Spleen (tissue), 13 donors: ENCODE results near the gene GPR78. TPM values are rescaled to one million over a fixed set of nuclear protein-coding genes. Genes with fewer than 3 reads are reported as not detected.

Source experiments
- DNase-seq: peaks from one replicate; pipeline ENCODE4 v3.0.0-alpha.2; 2020
- H3K27ac ChIP-seq, 8 donors: fragments of 200-600 bp; sonication (generic) in 7 of 8; 1 replicate in 4 of 8; 2 replicates in 4 of 8; pipeline versions ENCODE4 v1.5.0 to v1.8.0; 2016 to 2021; ENCODE audit warnings: inconsistent platforms in 4 of 8, mild to moderate bottlenecking in 4 of 8, moderate library complexity in 1 of 8
- H3K27me3 ChIP-seq, 7 donors: fragments of 200-600 bp; sonication (generic) in 6 of 7; replicated peaks in 1 of 7; 1 replicate in 4 of 7; 2 replicates in 3 of 7; pipeline versions ENCODE4 v1.5.0 to v1.8.0; 2016 to 2021; ENCODE audit warnings: inconsistent platforms in 3 of 7, mild to moderate bottlenecking in 1 of 7
- H3K36me3 ChIP-seq, 6 donors: fragments of 200-600 bp; sonication (generic) in 5 of 6; 1 replicate in 4 of 6; 2 replicates in 2 of 6; pipeline versions ENCODE4 v1.5.0 to v1.8.0; 2016 to 2021; ENCODE audit warnings: inconsistent platforms in 2 of 6
- H3K4me1 ChIP-seq, 6 donors: fragments of 200-600 bp; sonication (generic) in 5 of 6; 1 replicate in 3 of 6; 2 replicates in 3 of 6; pipeline versions ENCODE4 v1.5.0 to v1.8.0; 2016 to 2021; ENCODE audit warnings: inconsistent platforms in 3 of 6
- H3K4me3 ChIP-seq, 8 donors: fragments of 200-600 bp; sonication (generic) in 7 of 8; 1 replicate in 4 of 8; 2 replicates in 4 of 8; pipeline versions ENCODE4 v1.5.0 to v1.8.0; 2016 to 2021; ENCODE audit warnings: inconsistent platforms in 4 of 8, mild to moderate bottlenecking in 4 of 8, moderate library complexity in 2 of 8
- H3K9me3 ChIP-seq, 8 donors: fragments of 200-600 bp; sonication (generic) in 7 of 8; 1 replicate in 4 of 8; 2 replicates in 4 of 8; pipeline versions ENCODE4 v1.5.0 to v1.8.0; 2016 to 2021; ENCODE audit warnings: inconsistent platforms in 4 of 8
- POLR2A ChIP-seq, 3 donors: fragments of 450-650 bp; IDR thresholded peaks; one replicate each; pipeline ENCODE4 v1.5.1; 2017; ENCODE audit warnings: antibody characterized with exemption in 3 of 3, mild to moderate bottlenecking in 1 of 3
- POLR2AphosphoS5 ChIP-seq, 3 donors: sonication (generic); formaldehyde crosslinking; IDR thresholded peaks; one replicate each; pipeline ENCODE4 v1.5.1; 2017; ENCODE audit warnings: antibody characterized with exemption in 3 of 3
- WGBS, 5 donors: extraction: QIAGEN DNeasy Blood & Tissue Kit in 3 of 5; methylation state at CpG; one replicate each; pipeline versions ENCODE4 v1.1.5 to v1.1.7; 2013 to 2018; 5-methylcytosine and 5-hydroxymethylcytosine counted together
- intact Hi-C: fragments of 100-400 bp; cut with DNase I; formaldehyde crosslinking; loops from one replicate; pipeline ENCODE4 v1.15.0; 2023; ENCODE audit warnings: low total_unique reads
- long read RNA-seq, 2 donors: transcript quantifications; one replicate each; lab custom pipeline, GENCODE V29; 2026
- polyA plus RNA-seq, 3 donors: library from polyadenylated mRNA; stranded (reverse); fragments of 200-250 nt; gene quantifications; one replicate each; pipeline ENCODE4 v1.2.1, GENCODE V29; 2013
- total RNA-seq, 7 donors: library from RNA; depleted of rRNA in 3 of 7; stranded (reverse); fragments of >200 nt in 3 of 7; fragmentation: NEBNext Ultra II Directional in 4 of 7; extraction: Animal tissue kit (Norgen Biotek cat#: 25700) in 4 of 7; gene quantifications; one replicate each; pipeline versions ENCODE4 v1.1.0 to v1.2.1, GENCODE V29; 2016 to 2021
- TF ChIP-seq, protein P1 (sequence below), 11 experiments: fragments of 200-600 bp in 7 of 11; fragments of 450-650 bp in 4 of 11; sonication (generic) in 4 of 11; IDR thresholded peaks in 8 of 11; conservative IDR thresholded peaks in 3 of 11; 1 replicate in 7 of 11; 2 replicates in 4 of 11; pipeline versions ENCODE4 v1.4.0 to v1.8.0; 2016 to 2021; ENCODE audit warnings: antibody characterized with exemption in 11 of 11, inconsistent platforms in 4 of 11, mild to moderate bottlenecking in 1 of 11
- donor health status: healthy with polysubstance abuse.
- donor health status: DM: no; HTN: no; CAD: no; lungs with moderate emphysema.
- donor health status: DM: no; HTN: no; CAD: no.
- donor health status: Bipolar disorder and iron deficiency.
- donor health status: healthy.
- donor health status: DM: no; HTN: no; CAD: no.
- donor health status: DM: yes; HTN: yes; CAD: no.

The GPR78 gene, protein sequence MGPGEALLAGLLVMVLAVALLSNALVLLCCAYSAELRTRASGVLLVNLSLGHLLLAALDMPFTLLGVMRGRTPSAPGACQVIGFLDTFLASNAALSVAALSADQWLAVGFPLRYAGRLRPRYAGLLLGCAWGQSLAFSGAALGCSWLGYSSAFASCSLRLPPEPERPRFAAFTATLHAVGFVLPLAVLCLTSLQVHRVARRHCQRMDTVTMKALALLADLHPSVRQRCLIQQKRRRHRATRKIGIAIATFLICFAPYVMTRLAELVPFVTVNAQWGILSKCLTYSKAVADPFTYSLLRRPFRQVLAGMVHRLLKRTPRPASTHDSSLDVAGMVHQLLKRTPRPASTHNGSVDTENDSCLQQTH
- total RNA-seq (1 to 10 TPM in 1 of 7 donors, under 1 TPM in 3, not detected in 3; 0.07 to 1.5 (median 0.14) TPM), polyA plus RNA-seq (under 1 TPM in 1 of 3 donors, not detected in 2; 0.09 TPM)
- long read RNA-seq, donor 1 = 0 reads
- long read RNA-seq, donor 2 = 0 reads

DNA sequence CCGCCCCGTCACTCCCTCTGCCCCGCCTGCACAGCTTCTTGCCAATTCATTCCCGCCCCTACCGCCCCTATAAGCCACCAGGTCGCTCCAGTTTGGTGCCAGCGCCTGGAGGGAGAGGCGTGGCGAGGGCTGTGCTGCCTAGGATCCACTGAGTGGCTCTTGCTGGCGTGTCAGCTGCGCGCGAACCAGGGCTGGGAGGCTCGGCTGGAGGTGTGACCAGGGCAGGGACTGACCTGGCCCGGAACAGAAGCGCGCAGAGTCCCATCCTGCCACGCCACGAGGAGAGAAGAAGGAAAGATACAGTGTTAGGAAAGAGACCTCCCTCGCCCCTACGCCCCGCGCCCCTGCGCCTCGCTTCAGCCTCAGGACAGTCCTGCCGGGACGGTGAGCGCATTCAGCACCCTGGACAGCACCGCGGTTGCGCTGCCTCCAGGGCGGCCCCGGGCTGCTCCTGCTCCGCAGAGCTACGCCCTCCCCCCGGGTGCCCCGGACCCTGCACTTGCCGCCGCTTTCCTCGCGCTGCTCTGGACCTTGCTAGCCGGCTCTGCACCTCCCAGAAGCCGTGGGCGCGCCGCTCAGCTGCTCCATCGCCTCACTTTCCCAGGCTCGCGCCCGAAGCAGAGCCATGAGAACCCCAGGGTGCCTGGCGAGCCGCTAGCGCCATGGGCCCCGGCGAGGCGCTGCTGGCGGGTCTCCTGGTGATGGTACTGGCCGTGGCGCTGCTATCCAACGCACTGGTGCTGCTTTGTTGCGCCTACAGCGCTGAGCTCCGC is at the start of gene GPR78:
Gene GPR78, plus strand, starts transcription at position 72 of the 773 bp plus-strand sequence. Its CDS starts 591 bp downstream, at position 663.
- intact Hi-C loops = no loop called here
- peaks cover 0 to 10% (median 0%) of the 10 kb centered on the region in 8 donors for H3K9me3 ChIP-seq
- WGBS, 5 donors = 8 to 20% (median 10%) methylated on average over 9 to 63 of the region's 63 CpGs
- TF ChIP-seq, protein P1, sequence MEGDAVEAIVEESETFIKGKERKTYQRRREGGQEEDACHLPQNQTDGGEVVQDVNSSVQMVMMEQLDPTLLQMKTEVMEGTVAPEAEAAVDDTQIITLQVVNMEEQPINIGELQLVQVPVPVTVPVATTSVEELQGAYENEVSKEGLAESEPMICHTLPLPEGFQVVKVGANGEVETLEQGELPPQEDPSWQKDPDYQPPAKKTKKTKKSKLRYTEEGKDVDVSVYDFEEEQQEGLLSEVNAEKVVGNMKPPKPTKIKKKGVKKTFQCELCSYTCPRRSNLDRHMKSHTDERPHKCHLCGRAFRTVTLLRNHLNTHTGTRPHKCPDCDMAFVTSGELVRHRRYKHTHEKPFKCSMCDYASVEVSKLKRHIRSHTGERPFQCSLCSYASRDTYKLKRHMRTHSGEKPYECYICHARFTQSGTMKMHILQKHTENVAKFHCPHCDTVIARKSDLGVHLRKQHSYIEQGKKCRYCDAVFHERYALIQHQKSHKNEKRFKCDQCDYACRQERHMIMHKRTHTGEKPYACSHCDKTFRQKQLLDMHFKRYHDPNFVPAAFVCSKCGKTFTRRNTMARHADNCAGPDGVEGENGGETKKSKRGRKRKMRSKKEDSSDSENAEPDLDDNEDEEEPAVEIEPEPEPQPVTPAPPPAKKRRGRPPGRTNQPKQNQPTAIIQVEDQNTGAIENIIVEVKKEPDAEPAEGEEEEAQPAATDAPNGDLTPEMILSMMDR (IDR thresholded peaks at IDR 0.05 in 8 of 11, conservative IDR thresholded peaks at IDR 0.05 in 3 of 11) = no peak
- no peak for TF ChIP-seq POLR2A (IDR thresholded peaks at IDR 0.05)
- no peak for TF ChIP-seq POLR2AphosphoS5 (IDR thresholded peaks at IDR 0.05)
- peaks cover 0 to 6% (median 0%) of the 10 kb centered on the region in 6 donors for H3K4me1 ChIP-seq
- H3K27ac ChIP-seq = no peak within 1 kb of the TSS
- H3K27me3 ChIP-seq = peaks cover 0 to 83% (median 22%) of the 10 kb centered on the region in 7 donors
- no peaks in the 10 kb centered on the region for H3K36me3 ChIP-seq
- H3K4me3 ChIP-seq = no peak within 1 kb of the TSS
- DNase-seq = peak; percentile 71

DNA sequence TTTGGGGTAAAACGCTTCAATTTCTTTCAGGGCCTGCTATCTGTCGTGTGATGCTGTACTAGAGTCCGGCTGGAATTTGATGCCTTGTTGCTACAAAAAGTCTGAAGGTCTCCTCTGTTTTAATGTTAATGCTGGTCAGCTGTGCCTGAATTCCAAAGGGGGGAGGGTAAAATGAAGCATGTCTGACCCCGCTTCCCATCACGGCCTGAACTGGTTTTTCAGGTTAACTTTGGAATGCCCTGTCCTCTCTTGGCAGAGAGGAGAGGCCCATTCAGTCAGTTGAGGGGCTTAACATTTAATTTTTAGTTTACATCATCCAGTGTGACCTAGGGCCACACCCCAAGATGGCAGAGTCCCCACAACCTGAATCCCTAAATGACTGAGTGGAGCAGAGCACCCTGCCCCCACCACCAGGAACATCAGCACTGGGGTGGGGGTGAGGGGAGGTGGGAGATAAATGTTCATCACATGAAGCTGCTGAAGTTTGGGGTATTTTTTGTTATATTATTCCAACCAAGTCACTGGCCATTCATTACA is 47.9 kb upstream of the GPR78 start:
- 74 to 87% (median 84%) methylated on average over 5 of the region's 5 CpGs for WGBS, 5 donors
- H3K27me3 ChIP-seq = no peaks in the 10 kb centered on the region
- H3K9me3 ChIP-seq = peaks cover 0 to 16% (median 9%) of the 10 kb centered on the region in 8 donors
- H3K4me1 ChIP-seq = peaks cover 0 to 7% (median 3%) of the 10 kb centered on the region in 6 donors
- no peak overlapping the region for H3K4me3 ChIP-seq
- intact Hi-C loops = no loop called here
- H3K36me3 ChIP-seq = no peaks in the 10 kb centered on the region
- TF ChIP-seq, protein P1 (IDR thresholded peaks at IDR 0.05 in 8 of 11, conservative IDR thresholded peaks at IDR 0.05 in 3 of 11) = no peak
- no peak for TF ChIP-seq POLR2A (IDR thresholded peaks at IDR 0.05)
- TF ChIP-seq POLR2AphosphoS5 (IDR thresholded peaks at IDR 0.05) = no peak
- no peak for DNase-seq
- no peak overlapping the region for H3K27ac ChIP-seq

DNA sequence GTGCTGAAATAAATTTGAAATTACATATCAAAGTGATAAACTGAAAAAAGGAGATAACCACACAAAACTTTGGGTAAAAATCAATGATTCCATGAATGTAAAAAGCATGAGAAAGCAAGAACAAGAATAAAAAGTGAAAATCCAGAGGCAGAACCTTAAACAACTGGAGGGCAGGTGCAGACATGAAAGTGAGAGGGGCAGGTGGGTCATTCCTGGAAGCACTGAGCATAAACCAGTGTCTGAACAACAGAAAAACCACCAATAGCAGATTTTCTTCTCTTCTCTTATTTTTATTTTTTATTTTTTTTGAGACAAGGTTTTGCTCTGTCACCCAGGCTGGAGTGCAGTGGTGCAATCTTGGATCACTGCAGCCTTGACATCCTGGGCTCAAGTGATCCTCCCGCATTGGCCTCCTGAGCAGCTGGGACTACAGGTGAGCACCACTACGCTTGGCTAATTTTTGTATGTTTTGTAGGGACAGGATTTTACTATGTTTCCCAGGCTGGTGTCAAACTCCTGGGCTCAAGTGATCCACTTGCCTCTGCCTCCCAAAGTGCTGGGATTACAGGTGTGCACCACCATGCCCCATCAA is 46.8 kb upstream of the GPR78 start:
- Histone ChIP-seq H3K36me3 (no peaks in the 10 kb centered on the region), H3K9me3 (peaks cover 0 to 16% (median 9%) of the 10 kb centered on the region in 8 donors), H3K4me3 (no peak overlapping the region), H3K27ac (peak overlapping the region in 1 of 8 donors; percentile 28), H3K27me3 (no peaks in the 10 kb centered on the region), H3K4me1 (peaks cover 0 to 11% (median 4%) of the 10 kb centered on the region in 6 donors)
- intact Hi-C loops = no loop called here
- 93 to 100% (median 93%) methylated on average over 2 of the region's 2 CpGs for WGBS, 5 donors
- TF ChIP-seq, protein P1 (IDR thresholded peaks at IDR 0.05 in 8 of 11, conservative IDR thresholded peaks at IDR 0.05 in 3 of 11) = no peak
- no peak for TF ChIP-seq POLR2A (IDR thresholded peaks at IDR 0.05)
- TF ChIP-seq POLR2AphosphoS5 (IDR thresholded peaks at IDR 0.05) = no peak
- no peak for DNase-seq
